Stimulated activated CD4-positive, alpha-beta T cell treated with anti-CD3 and anti-CD28 coated beads, Interleukin-15, amount 100 ng/mL, for 1 hour (primary cell): Measurements from ENCODE around the gene KCNJ11.
"Not testable (repeated sequence)": the region's sequence is repeated elsewhere in the genome, so short reads cannot be mapped to it uniquely, and the experiment has no call there.

Experiments used
- DNase-seq, 2 donors: peaks; one replicate each; pipeline ENCODE4 v3.0.0-alpha.2; 2020; ENCODE audit warnings: low read depth in 1 of 2, low spot score in 1 of 2

KCNJ11 gene

GRCh38 chr11:17388609-17389210 is at the start of gene KCNJ11:
TSS of gene KCNJ11 (minus strand) at chr11:17388659. CDS start at chr11:17388091, 568 bp downstream.
- DNase-seq: no peak

GRCh38 chr11:17437366-17437765 is 48.9 kb upstream of the KCNJ11 start:
- DNase-seq: no peak

- no peak for DNase-seq
Observed at GRCh38 chr11:17434108-17434507, 45.6 kb upstream of the KCNJ11 start.

GRCh38 chr11:17432002-17432401 is 43.5 kb upstream of the KCNJ11 start:
- DNase-seq: no peak

- DNase-seq: no peak
Observed at GRCh38 chr11:17431139-17431538, 42.7 kb upstream of the KCNJ11 start.

- DNase-seq: no peak
Observed at GRCh38 chr11:17430616-17431015, 42.2 kb upstream of the KCNJ11 start.

GRCh38 chr11:17428925-17429324 is 40.5 kb upstream of the KCNJ11 start:
- no peak for DNase-seq

- no peak for DNase-seq
Observed at GRCh38 chr11:17428261-17428660, 39.8 kb upstream of the KCNJ11 start.

- not testable (repeated sequence) for DNase-seq
Observed at GRCh38 chr11:17426233-17426632, 37.8 kb upstream of the KCNJ11 start.

GRCh38 chr11:17423533-17424310 is 35.3 kb upstream of the KCNJ11 start:
- no peak for DNase-seq

- no peak for DNase-seq
Observed at GRCh38 chr11:17421781-17422180, 33.3 kb upstream of the KCNJ11 start.

- DNase-seq: no peak
Observed at GRCh38 chr11:17418444-17419081, 30.1 kb upstream of the KCNJ11 start.

- no peak for DNase-seq
Observed at GRCh38 chr11:17416492-17416891, 28.0 kb upstream of the KCNJ11 start.

GRCh38 chr11:17415523-17416104 is 27.2 kb upstream of the KCNJ11 start:
- DNase-seq: no peak

- DNase-seq: no peak
Observed at GRCh38 chr11:17414992-17415391, 26.5 kb upstream of the KCNJ11 start.

- DNase-seq: no peak
Observed at GRCh38 chr11:17414317-17414737, 25.9 kb upstream of the KCNJ11 start.

- DNase-seq: no peak
Observed at GRCh38 chr11:17413414-17414316, 25.2 kb upstream of the KCNJ11 start.

GRCh38 chr11:17412488-17413180 is 24.2 kb upstream of the KCNJ11 start:
- DNase-seq: no peak

GRCh38 chr11:17411418-17411817 is 23.0 kb upstream of the KCNJ11 start:
- no peak for DNase-seq
